Endothelial cell of coronary artery (primary cell): Measurements from ENCODE around the gene MYO7A. TPM values are rescaled to one million over a fixed set of nuclear protein-coding genes. Genes with fewer than 3 reads are reported as not detected.

Experiments
- total RNA-seq: library from RNA; depleted of rRNA; stranded (reverse); fragments of >200 nt; gene quantifications from 2 replicates; pipeline ENCODE4 v1.2.3, GENCODE V29; 2014

The MYO7A gene
- 0.18 and 0.19 TPM in 2 replicates for total RNA-seq

DNA sequence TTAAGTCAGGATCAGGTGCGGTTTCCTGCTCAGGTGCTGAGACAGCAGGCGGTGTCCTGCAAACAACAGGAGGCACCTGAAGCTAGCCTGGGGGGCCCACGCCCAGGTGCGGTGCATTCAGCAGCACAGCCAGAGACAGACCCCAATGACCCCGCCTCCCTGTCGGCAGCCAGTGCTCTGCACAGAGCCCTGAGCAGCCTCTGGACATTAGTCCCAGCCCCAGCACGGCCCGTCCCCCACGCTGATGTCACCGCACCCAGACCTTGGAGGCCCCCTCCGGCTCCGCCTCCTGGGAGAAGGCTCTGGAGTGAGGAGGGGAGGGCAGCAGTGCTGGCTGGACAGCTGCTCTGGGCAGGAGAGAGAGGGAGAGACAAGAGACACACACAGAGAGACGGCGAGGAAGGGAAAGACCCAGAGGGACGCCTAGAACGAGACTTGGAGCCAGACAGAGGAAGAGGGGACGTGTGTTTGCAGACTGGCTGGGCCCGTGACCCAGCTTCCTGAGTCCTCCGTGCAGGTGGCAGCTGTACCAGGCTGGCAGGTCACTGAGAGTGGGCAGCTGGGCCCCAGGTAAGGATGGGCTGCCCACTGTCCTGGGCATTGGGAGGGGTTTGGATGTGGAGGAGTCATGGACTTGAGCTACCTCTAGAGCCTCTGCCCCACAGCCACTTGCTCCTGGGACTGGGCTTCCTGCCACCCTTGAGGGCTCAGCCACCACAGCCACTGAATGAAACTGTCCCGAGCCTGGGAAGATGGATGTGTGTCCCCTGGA, at the start of gene MYO7A:
Gene MYO7A, plus strand, starts transcription at position 327 of the 772 bp plus-strand sequence. CDS start 2,389 bp downstream, outside the sequence.

GRCh38 chr11:77102246-77103210, 25.5 kb upstream of the MYO7A start, which contains the start of gene OMP:
OMP (plus strand) TSS chr11:77102840; CDS start chr11:77102840, 0 bp downstream.

Other genes starting within 250 kb of the MYO7A start
- gene B3GNT6, start 93.8 kb upstream of the MYO7A start, total RNA-seq, result not detected in 2 replicates
- gene CAPN5, start 61.3 kb upstream of the MYO7A start, total RNA-seq, result 9.6 and 15.7 TPM in 2 replicates
- gene OMP, start 25.4 kb upstream of the MYO7A start, total RNA-seq, result 0.45 and 0.56 TPM in 2 replicates
- not detected in 2 replicates for gene GDPD4, start 173.4 kb downstream of the MYO7A start, total RNA-seq